NAMALWA (cell line): Measurements from ENCODE around the gene EVPL.

ENCODE experiments used
- DNase-seq: peaks from one replicate; pipeline ENCODE4 v3.0.0-alpha.2; 2015; ENCODE audit warnings: low spot score

The EVPL gene

GRCh38 chr17:76017481-76018339 lies 9.4 kb downstream of the EVPL start:
- DNase-seq, result no peak

DNA sequence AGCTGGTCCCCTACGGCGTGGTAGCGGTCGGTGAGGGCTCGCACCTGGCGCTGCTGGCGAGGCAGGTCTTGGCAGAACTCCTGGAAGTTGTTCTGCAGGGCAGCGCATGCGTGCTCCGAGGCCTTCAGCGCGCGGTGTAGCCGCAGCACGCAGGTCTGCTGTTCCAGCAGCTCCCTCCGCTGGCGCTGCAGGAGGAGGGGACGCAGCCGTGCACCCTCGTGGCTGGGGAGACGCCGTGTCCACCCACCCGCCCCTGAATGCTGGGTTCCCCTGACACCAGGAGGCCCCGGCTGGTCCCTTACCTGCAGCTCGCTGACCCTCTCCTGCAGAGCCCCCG lies 12.2 kb downstream of the EVPL start:
- DNase-seq, result no peak

DNA sequence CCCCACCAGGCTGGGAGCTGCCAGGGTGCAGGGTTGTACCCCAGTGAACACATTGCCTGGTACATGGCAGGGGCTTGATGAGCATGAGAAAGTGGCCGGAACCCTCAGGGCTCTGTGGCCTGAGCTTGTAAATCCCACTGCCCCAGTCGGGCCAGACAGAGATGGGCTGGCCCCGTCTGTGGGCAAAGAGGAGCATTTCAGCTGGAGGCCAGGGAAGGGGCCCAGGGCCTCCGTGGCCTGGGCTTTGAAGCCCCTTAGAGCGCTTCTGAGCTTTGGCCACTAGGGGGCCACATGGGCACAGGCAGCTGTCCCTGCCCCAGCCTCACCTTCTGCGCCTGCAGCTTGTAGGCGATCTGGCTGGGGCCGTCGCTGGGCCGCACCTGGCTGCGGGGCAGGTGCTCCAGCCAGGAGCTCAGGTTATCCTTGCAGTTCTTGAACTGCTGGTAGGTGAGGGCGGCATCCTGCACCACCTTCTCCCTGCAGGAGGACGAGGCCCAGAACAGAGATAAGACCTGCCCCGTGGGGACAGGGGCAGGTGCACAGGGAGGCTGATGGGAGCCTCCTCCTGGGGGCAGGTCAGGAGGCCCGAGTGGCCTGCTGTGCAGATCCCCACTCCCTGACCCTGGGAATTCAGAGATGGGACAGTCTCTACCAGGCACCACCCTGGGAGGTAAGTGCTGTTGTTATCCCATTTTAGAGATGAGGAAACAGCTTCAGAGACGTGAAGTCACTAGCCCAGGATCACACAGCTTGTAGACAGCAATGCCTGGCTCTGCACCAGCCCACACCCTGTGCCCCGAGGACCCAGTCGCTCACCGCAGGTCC lies 12.8 kb downstream of the EVPL start:
- DNase-seq, result peak; percentile 84

DNA sequence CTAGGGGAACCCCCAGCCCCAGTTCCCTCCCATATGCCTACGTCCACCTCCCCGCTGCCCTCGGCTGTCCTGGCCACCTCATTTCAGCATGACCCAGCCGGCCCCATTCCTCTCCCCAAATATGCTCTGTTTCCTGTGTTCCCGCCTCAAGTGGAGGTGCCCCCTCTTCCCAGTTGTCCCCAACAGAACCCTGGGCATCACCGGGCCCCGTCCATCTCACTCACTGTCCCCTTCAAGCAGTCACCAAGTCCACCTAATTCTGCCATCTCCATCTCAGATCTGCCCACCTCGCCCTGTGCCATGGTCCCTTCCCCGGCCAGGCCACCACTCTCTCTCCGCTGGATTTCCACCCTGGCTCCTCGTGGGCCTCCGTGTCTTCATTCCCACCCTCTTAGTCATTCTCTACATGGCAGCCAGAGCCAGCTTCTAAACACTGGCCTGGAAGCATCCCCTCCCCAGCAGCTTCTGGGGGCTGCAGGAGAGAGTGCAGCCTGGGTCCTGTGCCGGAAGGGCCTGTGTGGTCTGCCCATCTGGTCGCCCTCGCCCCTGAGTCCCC lies 13.7 kb downstream of the EVPL start:
- DNase-seq, result no peak

- DNase-seq, result no peak
These were observed 15.2 kb downstream of the EVPL start for GRCh38 chr17:76011951-76012350.

GRCh38 chr17:76009969-76010661 lies 17.0 kb downstream of the EVPL start:
- DNase-seq, result no peak

DNA sequence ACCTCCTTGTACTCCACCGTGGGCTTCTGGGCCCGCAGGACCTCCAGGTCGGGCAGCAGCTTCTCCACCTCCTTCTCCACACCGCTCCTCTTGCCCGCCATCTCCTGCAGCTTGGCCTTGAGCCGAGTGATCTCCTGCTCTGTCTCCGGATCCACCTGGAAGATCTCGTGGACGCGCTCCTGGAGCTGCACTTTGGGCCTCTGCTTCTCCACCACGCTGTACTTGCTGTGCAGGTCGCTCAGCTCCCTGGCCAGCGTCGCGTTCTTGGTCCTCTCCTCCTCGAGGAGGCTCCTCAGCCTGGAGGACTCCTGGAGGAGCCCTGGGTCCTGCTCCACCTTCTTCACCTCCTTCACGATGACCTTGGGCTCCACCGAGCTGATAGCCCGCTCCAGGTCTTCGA lies 17.7 kb downstream of the EVPL start:
- DNase-seq, result no peak

DNA sequence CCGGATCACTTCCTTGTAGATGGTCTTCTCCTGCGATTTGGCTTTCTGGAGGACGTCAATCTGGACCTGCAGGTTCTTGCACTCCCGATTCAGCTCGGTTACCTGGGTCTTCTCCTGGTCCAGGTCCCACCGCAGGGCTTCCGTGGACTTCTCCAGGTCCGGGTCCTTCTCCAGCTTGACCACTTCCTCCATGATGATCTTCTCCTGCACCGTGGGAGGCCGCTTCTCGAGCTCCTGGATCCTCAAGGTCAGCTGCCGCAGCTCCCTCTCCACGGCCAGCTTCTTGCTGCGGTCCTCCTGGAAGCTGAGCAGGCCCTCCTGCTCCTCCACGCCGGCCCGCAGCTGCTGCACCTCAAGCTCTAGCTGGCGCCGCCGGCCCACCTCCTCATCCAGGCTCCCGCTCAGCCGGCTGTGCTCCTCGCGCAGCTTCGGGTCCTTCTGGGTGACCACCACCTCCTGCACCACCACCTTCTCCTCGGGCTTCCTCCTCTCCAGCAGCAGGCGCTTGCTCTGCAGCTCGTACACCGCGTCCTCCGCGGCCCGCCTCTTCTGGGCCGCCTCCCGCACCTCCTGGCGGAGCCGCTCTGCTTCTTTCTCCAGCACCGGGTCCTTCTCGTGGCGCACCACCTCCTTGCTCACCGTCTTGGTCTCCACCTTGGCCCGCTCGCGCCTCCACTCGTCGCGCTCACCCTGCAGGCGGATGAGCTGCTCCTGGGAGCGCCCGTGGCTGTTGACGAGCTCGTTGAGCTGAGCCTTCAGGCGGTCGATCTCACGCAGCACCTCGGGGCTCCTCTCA lies 18.3 kb downstream of the EVPL start:
- DNase-seq, result no peak

GRCh38 chr17:76008208-76008607 lies 18.9 kb downstream of the EVPL start:
- DNase-seq, result no peak

DNA sequence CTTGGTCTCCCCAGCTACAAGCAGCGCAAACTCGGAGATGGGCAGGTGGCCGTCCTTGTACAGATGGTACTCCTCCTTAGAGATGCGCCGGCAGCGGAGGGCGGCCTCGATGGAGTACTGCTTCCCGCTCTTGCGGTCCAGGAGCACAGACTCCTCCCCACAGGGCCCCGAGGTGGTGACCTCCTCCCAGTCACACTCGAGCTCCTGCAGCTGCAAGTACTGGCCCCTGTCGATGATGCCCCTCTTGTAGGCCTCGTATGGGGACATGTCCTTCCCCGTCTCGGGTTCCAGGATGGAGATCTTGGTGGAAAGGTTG lies 19.3 kb downstream of the EVPL start:
- DNase-seq, result no peak

DNA sequence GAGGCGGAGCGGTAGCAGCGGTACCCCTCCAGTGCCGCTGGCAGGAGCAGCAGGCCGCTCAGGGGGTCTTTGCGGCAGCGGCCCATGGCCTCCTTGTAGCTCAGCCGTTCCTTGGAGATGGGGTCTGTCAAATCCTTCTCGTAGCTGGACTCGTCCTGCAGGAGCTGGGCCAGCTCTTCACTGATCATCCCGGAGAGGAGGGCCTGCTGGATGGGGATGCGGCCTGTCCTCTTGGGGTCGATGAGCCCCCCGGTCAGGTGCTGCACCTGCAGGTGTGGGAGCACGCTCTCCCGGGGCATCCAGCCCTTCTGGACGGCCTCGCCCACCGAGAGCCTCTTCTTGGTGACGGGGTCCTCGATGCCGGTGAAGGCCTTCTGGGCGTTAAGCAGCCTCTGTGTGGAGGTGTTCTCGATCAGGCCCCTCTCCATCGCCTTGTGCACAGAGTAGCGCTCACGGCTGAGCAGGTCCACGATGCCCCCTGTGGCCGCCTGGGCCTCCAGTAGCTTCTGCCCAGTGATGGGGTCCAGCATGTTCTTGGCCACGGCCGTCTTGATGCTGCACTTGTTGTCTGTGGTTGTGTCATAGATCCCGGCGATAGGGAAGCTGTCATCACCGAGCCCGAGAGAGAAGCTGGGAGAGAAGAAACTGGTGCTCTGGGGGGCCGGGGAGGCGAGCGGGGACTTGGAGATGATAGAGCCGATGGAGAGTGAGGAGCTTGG lies 19.8 kb downstream of the EVPL start:
- DNase-seq, result no peak

- peak; percentile 84 for DNase-seq
These were observed 21.6 kb downstream of the EVPL start for GRCh38 chr17:76005263-76006149.

- no peak for DNase-seq
These were observed 22.3 kb downstream of the EVPL start for GRCh38 chr17:76004750-76005262.

DNA sequence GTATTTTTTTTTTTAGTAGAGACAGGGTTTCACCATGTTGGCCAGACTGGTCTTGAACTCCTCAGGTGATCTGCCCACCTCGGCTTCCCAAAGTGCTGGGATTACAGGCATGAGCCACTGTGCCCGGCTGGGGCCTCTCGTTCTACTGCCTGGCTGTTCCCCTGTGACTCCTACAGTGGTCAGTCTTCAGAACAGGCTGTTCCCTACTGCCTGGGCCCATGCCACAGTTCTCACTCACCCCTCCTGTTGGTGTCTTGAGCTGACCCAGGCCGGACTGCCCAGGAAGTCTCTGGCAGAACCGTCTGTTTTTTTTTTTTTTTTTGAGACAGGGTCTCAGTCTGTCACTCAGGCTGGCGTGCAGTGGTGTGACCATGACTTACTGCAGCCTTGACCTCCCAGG lies 23.2 kb downstream of the EVPL start:
- no peak for DNase-seq

- DNase-seq, result no peak
These were observed 25.0 kb downstream of the EVPL start for GRCh38 chr17:76002100-76002499.

- no peak for DNase-seq
These were observed 26.2 kb downstream of the EVPL start, which contains the start of gene CDK3 for GRCh38 chr17:76000755-76001521. TSS of gene CDK3 (plus strand) at chr17:76000855. CDS start at chr17:76001426, 571 bp downstream.

DNA sequence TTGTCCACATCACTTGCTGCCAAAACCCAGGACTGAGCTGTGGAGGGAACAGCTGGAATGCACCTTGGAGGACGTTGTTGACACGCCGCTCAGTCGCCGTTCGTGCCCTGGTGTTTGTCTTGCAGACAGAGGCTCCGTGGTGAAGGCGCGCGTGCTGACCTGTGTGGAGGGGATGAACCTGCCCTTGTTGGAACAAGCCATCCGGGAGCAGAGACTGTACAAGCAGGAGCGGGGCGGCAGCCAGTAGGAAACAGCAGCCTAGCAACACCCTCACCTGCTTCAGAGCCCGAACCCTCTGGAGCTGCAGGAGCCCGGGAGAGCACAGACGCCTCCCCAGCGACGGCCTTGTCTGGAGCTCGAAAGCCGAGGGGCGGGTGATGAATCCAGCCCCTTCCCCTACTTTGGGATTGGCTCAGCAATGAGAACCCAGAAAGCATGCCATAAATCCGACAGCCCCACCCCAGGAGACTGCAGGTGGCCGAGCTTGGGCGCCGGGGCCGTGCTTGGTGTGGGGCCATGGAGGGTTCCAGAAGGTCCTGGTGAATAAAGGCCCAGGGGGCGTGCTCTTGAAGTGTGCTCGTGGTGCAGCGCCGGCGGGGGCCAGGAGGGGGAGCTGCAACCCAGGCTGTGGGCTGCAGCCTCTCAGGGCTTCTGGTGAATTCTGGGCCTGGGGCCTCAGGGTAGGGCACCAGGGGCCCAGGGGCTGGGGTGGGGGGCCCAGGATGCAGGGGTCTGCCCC lies 26.9 kb downstream of the EVPL start:
- DNase-seq, result peak; percentile 70

DNA sequence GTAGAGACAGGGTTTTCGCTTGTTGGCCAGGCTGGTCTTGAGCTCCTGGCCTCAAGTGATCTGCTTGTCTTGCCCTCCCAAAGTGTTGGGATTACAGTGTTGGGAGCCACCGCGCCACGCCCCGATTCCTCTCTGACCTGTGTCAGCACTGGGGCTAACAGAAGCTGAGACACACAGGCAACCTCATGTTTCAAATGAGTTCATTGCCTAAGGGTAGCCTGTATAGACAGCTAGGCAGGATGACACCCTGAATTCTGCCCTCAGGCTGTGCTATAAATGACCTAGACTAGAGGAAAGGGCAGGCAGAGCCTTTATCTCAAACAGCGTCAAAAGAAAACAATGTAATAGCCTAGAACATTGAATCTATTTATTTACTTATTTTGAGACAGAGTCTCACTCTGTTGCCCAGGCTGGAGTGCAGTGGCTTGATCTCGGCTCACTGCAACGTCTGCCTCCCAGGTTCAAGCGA lies 28.7 kb downstream of the EVPL start:
- DNase-seq, result no peak
